HG02840 (cell line): ENCODE data around the gene RPS2.
"Not testable (repeated sequence)": the region's sequence is repeated elsewhere in the genome, so short reads cannot be mapped to it uniquely, and the experiment has no call there.

Experiments used
- ATAC-seq: cut with Tn5 transposase; IDR thresholded peaks from one replicate; pipeline ENCODE4 v1.9.1; 2021; ENCODE audit warnings: mild to moderate bottlenecking, moderate library complexity, moderate number of reproducible peaks; ENCODE audit not compliant: unreplicated experiment, low FRiP score

Gene RPS2

DNA sequence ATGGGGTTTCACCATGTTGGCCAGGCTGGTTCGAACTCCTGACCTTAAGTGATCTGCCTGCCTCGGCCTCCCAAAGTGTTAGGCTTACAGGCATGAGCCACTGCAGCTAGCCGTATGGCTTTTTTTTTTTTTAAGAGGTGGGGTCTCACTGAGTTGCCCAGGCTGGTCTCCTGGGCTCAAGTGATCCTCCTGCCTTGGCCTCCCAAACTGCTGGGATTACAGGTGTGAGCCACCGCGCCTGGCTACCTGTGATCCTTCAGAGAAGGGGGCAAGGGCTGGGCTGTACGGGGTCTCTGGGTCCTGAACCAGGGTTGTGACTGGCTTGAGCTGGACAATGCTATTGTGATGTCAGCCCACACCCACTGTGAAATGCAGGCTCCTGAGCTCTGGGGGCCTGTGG lies 1.8 kb upstream of the RPS2 start, which contains the start of gene RNF151:
TSS of gene RNF151 (plus strand) at position 397 of the 400 bp plus-strand sequence. CDS start 26 bp downstream, outside the sequence.
- no peak for ATAC-seq

GRCh38 chr16:1965396-1966001 lies 873 bp upstream of the RPS2 start:
- no peak for ATAC-seq

DNA sequence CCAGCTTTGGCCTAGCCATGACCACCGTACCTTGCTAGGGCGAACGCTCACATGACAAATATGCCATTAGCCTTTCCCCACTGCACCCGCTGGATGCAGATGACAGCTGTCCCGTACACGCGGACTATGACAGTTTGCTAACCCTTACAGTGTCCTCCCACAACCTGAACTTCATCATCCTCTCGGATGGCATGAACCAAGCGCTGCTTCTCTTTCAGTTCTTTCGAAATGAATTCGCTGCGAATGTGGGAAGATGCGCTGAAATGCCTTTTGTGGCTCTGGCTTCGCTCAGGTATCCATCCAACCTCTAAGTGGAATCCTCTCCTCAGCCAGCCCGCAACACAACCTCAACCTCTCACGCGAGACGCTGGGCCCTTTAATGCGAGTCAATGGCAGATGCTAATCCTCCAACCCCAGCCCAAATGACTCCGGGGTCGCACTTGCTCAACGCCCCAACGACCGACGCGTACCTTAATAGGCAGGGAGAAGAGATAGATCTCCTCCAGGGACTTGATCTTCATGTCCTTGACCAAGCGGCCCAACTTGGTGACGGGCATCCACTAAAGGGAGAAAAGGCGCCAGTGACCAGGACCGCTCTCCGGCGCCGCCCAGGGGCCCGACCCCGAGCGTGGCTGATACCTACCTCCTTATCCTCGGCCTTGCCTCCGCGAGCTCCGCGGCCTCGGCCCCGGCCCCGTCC lies 670 bp downstream of the RPS2 start:
- ATAC-seq = no peak

- ATAC-seq = not testable (repeated sequence)
Measured at GRCh38 chr16:1962161-1963153, 2.2 kb downstream of the RPS2 start.

- ATAC-seq = no peak
Measured at GRCh38 chr16:1961651-1962067, 3.0 kb downstream of the RPS2 start.

- ATAC-seq = no peak
Measured at GRCh38 chr16:1960665-1961630, 3.7 kb downstream of the RPS2 start.

GRCh38 chr16:1959269-1960039 lies 5.2 kb downstream of the RPS2 start, which contains the start of gene NDUFB10:
TSS of gene NDUFB10 (plus strand) at chr16:1959538. CDS start at chr16:1959625, 87 bp downstream.
- peak; percentile 67 for ATAC-seq

DNA sequence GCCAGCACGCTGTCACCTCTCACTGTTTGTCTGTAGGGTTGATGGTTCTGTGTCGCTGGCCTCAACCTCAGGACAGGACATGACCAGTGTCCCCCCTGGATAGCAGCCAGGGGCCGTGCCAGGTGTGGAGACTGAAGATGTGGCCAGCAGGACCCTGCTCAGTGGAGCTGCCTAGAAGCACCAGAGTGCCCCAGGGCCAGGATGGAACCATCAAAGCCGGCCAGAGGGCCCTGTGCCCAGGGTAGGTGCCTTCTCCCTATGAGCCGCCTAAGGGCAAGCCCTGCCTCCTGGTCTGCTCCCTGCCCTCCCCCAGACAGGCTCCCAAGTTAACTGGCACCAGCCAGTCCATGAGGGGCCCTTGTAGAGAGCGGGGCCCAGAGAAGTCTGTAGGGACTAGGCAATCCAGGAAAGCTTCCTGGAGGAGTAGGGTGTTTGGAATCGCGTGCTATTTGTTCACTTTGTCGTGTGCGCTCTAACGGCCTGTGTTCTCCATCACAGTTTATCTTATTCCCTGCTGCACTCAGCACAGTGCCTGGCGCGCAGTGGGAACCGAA lies 5.8 kb downstream of the RPS2 start:
- peak; percentile 5 for ATAC-seq

- ATAC-seq = not testable (repeated sequence)
Measured at GRCh38 chr16:1958143-1958491, 6.5 kb downstream of the RPS2 start.

DNA sequence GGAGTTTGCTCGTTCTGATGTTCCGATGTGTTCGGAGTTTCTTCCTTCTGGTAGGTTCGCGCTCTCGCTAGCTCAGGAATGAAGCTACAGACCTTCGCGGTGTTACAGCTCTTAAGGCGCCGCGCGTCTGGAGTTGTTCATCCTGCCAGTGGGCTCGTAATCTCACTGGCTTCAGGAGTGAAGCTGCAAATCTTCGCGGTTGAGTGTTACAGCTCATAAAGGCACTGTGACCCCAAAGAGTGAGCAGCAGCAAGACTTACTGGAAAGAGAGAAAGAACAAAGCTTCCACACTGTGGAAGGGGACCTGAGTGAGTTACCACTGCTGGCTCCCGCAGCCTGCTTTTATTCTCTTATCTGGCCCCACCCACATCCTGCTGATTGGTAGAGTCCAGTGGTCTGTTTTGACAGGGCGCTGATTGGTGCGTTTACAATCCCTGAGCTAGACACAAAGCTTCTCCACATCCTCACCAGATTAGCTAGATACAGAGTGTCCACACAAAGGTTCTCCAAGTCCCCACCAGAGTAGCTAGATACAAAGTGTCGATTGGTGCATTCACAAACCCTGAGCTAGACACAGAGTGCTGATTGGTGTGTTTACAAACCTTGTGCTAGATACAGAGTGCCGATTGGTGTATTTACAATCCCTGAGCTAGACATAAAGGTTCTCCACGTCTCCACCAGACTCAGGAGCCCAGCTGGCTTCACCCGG lies 7.0 kb downstream of the RPS2 start:
- ATAC-seq = not testable (repeated sequence)

- ATAC-seq = no peak
Measured at GRCh38 chr16:1953734-1954133, 10.9 kb downstream of the RPS2 start.

- ATAC-seq = no peak
Measured at GRCh38 chr16:1950559-1950958, 14.1 kb downstream of the RPS2 start.

GRCh38 chr16:1950047-1950446 lies 14.6 kb downstream of the RPS2 start:
- ATAC-seq = no peak

DNA sequence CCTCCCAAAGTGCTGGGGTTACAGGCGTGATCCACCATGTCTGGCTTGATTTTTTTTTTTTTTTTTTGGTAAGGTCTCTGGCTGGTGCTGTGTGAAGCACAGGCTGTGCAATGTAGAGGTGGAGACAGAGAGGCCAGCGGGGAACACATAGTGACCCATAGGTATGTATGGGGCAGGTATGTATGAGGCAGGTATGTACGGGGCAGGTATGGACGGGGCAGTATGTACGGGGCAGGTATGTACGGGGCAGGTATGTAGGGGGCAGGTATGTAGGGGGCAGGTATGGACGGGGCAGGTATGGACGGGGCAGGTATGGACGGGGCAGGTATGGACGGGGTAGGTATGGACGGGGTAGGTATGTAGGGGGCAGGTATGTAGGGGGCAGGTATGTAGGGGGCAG lies 15.1 kb downstream of the RPS2 start:
- ATAC-seq = no peak

- no peak for ATAC-seq
Measured at GRCh38 chr16:1947369-1947670, 17.3 kb downstream of the RPS2 start.

- ATAC-seq = no peak
Measured at GRCh38 chr16:1946495-1947368, 17.9 kb downstream of the RPS2 start.
